Right atrium auricular region (tissue), 2 donors: ENCODE data around the gene SPATC1L. TPM values are rescaled to one million over a fixed set of nuclear protein-coding genes. Genes with fewer than 3 reads are reported as not detected.
A peak's percentile ranks its signal among the peaks of the same experiment; 100 is the strongest.

ENCODE experiments used
- DNase-seq: peaks from one replicate; pipeline ENCODE4 v3.0.0-alpha.2; 2019; ENCODE audit warnings: low spot score
- H3K27ac ChIP-seq, 2 donors: fragments of 200-600 bp; sonication (generic); 1 replicate in 1 of 2; 2 replicates in 1 of 2; pipeline ENCODE4 v1.5.1; 2016 to 2019
- H3K27me3 ChIP-seq, 2 donors: fragments of 200-600 bp; sonication (generic); one replicate each; pipeline versions ENCODE4 v1.5.1 to v1.6.0; 2017 to 2019
- H3K36me3 ChIP-seq: fragments of 200-600 bp; sonication (generic); one replicate; pipeline ENCODE4 v1.5.1; 2016
- H3K4me1 ChIP-seq, 2 donors: fragments of 200-600 bp; sonication (generic); one replicate each; pipeline versions ENCODE4 v1.5.1 to v1.6.0; 2017 to 2019
- H3K4me3 ChIP-seq, 2 donors: fragments of 200-600 bp; sonication (generic); 1 replicate in 1 of 2; 2 replicates in 1 of 2; pipeline ENCODE4 v1.5.1; 2017 to 2019; ENCODE audit warnings: mild to moderate bottlenecking in 1 of 2, moderate library complexity in 1 of 2
- H3K9me3 ChIP-seq, 2 donors: fragments of 200-600 bp; sonication (generic); one replicate each; pipeline ENCODE4 v1.5.1; 2019
- CTCF ChIP-seq, 2 donors: fragments of 200-600 bp; sonication (generic); IDR thresholded peaks; one replicate each; pipeline ENCODE4 v1.5.1; 2019; ENCODE audit warnings: antibody characterized with exemption in 2 of 2
- total RNA-seq, 2 donors: library from RNA; depleted of rRNA; stranded (reverse); fragments of >200 nt; gene quantifications; one replicate each; pipeline ENCODE4 v1.1.0, GENCODE V29; 2016

Gene SPATC1L
- total RNA-seq, result 10 to 100 TPM in 1 of 2 donors, 1 to 10 TPM in 1; 8.7 to 12.5 TPM

- no peak for TF ChIP-seq CTCF (IDR thresholded peaks at IDR 0.05)
- peak within 1 kb of the TSS; percentile 71 to 92 for H3K27ac ChIP-seq
- peaks cover 0 to 31% of the 10 kb centered on the region in 2 donors for H3K4me1 ChIP-seq
- H3K9me3 ChIP-seq, result no peaks in the 10 kb centered on the region
- peak; percentile 68 for DNase-seq
- H3K4me3 ChIP-seq, result peak within 1 kb of the TSS; percentile 48 to 74
- H3K27me3 ChIP-seq, result no peaks in the 10 kb centered on the region
- H3K36me3 ChIP-seq, result no peaks in the 10 kb centered on the region
Observed at GRCh38 chr21:46183910-46184624, at the start of gene SPATC1L. Gene SPATC1L (minus strand): TSS chr21:46184459. CDS start chr21:46182816, 1,643 bp downstream.

GRCh38 chr21:46229923-46230260, 45.6 kb upstream of the SPATC1L start:
- Histone ChIP-seq H3K9me3 (no peaks in the 10 kb centered on the region), H3K4me1 (peaks cover 0 to 35% of the 10 kb centered on the region in 2 donors), H3K27me3 (no peaks in the 10 kb centered on the region), H3K4me3 (peak overlapping the region; percentile 58 to 88), H3K36me3 (peaks cover 3% of the 10 kb centered on the region), H3K27ac (peak overlapping the region in 1 of 2 donors; percentile 86)
- no peak for TF ChIP-seq CTCF (IDR thresholded peaks at IDR 0.05)
- no peak for DNase-seq

GRCh38 chr21:46229133-46229922, 45.1 kb upstream of the SPATC1L start:
- Histone ChIP-seq H3K27ac (peak overlapping the region; percentile 73 to 86), H3K27me3 (no peaks in the 10 kb centered on the region), H3K36me3 (no peaks in the 10 kb centered on the region), H3K4me3 (peak overlapping the region; percentile 58 to 88), H3K4me1 (peaks cover 0 to 39% of the 10 kb centered on the region in 2 donors), H3K9me3 (no peaks in the 10 kb centered on the region)
- TF ChIP-seq CTCF (IDR thresholded peaks at IDR 0.05), result peak; percentile 55 to 83
- DNase-seq, result no peak

- H3K9me3 ChIP-seq, result no peaks in the 10 kb centered on the region
- TF ChIP-seq CTCF (IDR thresholded peaks at IDR 0.05), result no peak
- no peaks in the 10 kb centered on the region for H3K36me3 ChIP-seq
- peak within 1 kb of the TSS; percentile 86 to 90 for H3K27ac ChIP-seq
- H3K27me3 ChIP-seq, result no peaks in the 10 kb centered on the region
- H3K4me3 ChIP-seq, result peak within 1 kb of the TSS; percentile 88
- peaks cover 0 to 44% of the 10 kb centered on the region in 2 donors for H3K4me1 ChIP-seq
- peak; percentile 95 for DNase-seq
Observed at GRCh38 chr21:46228345-46229051, 44.2 kb upstream of the SPATC1L start, which contains the start of gene LSS. Gene LSS (minus strand): TSS chr21:46228774. CDS start chr21:46228745, 29 bp downstream.

- Histone ChIP-seq H3K27ac (peak overlapping the region; percentile 86 to 90), H3K27me3 (no peaks in the 10 kb centered on the region), H3K4me1 (peaks cover 0 to 47% of the 10 kb centered on the region in 2 donors), H3K36me3 (no peaks in the 10 kb centered on the region), H3K9me3 (no peaks in the 10 kb centered on the region), H3K4me3 (peak overlapping the region; percentile 88)
- DNase-seq, result no peak
- TF ChIP-seq CTCF (IDR thresholded peaks at IDR 0.05), result no peak
Observed at GRCh38 chr21:46227811-46228344, 43.6 kb upstream of the SPATC1L start.
